ENCODE data around the gene IFNAR1.
A peak's percentile ranks its signal among the peaks of the same experiment; 100 is the strongest.
"Not testable (repeated sequence)": the region's sequence is repeated elsewhere in the genome, so short reads cannot be mapped to it uniquely, and the experiment has no call there.

IFNAR1 gene

DNA sequence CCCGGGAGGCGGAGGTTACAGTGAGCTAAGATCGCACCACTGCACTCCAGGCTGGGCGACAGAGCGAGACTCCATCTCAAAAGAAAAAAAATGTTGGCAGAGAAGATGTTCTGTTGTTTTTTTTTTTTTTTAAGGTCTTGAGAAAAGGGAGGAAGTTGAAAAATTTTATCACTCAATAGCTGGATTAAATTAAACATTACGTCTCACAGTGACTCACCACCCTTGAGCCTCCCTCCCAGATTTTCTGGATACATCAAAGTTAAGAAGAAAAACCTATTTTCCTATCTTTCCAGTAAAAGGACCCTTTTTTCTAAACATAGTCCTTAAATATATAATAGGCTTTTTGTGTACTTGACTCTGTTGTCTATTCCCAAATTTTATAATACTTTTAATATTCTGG, 35.5 kb downstream of the IFNAR1 start:
- ATAC-seq: peak; percentile 34
- TF ChIP-seq PPARA (CRISPR knock-in tag; IDR thresholded peaks at IDR 0.05; ENCODE audit: borderline replicate concordance) (no peak), ARNTL (CRISPR knock-in tag; IDR thresholded peaks at IDR 0.05; ENCODE audit: borderline replicate concordance, low read depth) (no peak), ISL1 (CRISPR knock-in tag; IDR thresholded peaks at IDR 0.05) (no peak), GLIS3 (CRISPR knock-in tag; IDR thresholded peaks at IDR 0.05) (no peak), ZFP3 (CRISPR knock-in tag; IDR thresholded peaks at IDR 0.05) (no peak), OSR1 (CRISPR knock-in tag; IDR thresholded peaks at IDR 0.05) (no peak), ESRRG (CRISPR knock-in tag; IDR thresholded peaks at IDR 0.05) (no peak), ZNF70 (CRISPR knock-in tag; IDR thresholded peaks at IDR 0.05) (no peak), SNAI2 (CRISPR knock-in tag; IDR thresholded peaks at IDR 0.05) (no peak), ZC3H10 (CRISPR knock-in tag; IDR thresholded peaks at IDR 0.05) (no peak), ZNF8 (CRISPR knock-in tag; IDR thresholded peaks at IDR 0.05) (no peak)
- TF ChIP-seq, protein P1, sequence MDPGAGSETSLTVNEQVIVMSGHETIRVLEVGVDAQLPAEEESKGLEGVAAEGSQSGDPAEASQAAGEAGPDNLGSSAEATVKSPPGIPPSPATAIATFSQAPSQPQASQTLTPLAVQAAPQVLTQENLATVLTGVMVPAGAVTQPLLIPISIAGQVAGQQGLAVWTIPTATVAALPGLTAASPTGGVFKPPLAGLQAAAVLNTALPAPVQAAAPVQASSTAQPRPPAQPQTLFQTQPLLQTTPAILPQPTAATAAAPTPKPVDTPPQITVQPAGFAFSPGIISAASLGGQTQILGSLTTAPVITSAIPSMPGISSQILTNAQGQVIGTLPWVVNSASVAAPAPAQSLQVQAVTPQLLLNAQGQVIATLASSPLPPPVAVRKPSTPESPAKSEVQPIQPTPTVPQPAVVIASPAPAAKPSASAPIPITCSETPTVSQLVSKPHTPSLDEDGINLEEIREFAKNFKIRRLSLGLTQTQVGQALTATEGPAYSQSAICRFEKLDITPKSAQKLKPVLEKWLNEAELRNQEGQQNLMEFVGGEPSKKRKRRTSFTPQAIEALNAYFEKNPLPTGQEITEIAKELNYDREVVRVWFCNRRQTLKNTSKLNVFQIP (CRISPR knock-in tag; IDR thresholded peaks at IDR 0.05; ENCODE audit: borderline replicate concordance, low read depth): no peak
- TF ChIP-seq, protein P2, sequence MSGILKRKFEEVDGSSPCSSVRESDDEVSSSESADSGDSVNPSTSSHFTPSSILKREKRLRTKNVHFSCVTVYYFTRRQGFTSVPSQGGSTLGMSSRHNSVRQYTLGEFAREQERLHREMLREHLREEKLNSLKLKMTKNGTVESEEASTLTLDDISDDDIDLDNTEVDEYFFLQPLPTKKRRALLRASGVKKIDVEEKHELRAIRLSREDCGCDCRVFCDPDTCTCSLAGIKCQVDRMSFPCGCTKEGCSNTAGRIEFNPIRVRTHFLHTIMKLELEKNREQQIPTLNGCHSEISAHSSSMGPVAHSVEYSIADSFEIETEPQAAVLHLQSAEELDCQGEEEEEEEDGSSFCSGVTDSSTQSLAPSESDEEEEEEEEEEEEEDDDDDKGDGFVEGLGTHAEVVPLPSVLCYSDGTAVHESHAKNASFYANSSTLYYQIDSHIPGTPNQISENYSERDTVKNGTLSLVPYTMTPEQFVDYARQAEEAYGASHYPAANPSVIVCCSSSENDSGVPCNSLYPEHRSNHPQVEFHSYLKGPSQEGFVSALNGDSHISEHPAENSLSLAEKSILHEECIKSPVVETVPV (CRISPR knock-in tag; IDR thresholded peaks at IDR 0.05): no peak

DNA sequence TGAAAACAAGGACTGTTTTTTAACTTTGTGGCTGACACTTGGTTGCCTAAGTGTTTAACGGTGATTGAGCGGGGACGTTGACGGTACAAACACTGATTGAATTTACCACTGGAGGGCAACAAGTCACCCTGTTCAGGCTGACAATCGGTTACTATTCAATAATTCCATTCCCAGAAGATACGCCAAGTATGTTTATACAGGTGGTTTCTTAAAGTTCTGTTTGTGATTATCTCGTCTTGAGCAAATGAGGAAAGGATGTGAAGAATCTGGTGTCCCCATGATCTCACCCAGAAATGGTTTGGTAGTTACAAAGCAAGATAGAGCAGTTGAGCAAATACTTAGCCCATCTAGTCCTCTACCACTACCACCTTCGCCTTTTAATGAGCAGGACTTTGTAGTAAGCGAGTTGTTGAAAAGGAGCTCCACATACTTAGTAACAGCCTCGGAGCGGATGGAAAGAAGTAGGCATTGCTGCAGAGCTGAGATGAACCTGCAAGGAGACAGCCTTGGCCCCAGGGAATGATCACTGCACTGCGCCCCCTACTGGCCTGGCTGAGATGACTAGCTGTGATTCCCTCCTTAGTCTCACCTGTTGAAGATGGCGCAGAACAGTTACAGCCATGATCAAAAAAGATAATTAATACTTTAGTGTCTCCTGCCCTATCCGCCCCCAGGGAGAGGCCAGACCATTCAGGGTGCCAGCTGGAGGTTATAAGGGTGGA, 36.3 kb downstream of the IFNAR1 start:
- ATAC-seq: peak; percentile 92
- TF ChIP-seq GLIS3 (CRISPR knock-in tag; IDR thresholded peaks at IDR 0.05): no peak
- TF ChIP-seq ISL1 (CRISPR knock-in tag; IDR thresholded peaks at IDR 0.05): 0 out of 2 replicates have a peak, but pooled peaks have one; percentile 20

DNA sequence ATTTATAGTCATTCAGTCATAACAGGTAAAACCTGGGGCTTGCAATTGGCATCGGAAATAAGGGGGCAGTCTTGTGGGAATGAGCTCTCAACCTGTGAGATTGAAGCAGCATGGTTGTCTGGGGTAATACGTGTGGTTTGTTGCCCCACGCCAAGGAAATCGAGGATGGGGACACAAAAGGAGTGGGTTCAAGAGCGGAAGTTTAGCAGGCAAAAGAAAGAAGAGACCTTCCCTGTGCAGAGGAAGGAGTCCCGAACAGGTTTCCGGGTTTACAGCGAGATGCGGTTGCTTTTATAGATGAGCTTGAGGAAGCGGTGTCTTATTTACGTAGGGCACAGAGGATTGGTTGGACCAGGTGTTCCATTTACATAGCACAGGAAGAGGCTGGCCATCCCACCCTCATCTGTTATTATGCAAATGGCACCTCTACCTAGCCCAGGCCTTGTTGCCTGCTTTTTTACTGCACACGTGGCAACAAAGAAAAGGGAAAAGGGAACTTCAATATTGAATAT, 37.3 kb downstream of the IFNAR1 start:
- ATAC-seq: no peak
- TF ChIP-seq, protein P1 (CRISPR knock-in tag; IDR thresholded peaks at IDR 0.05; ENCODE audit: borderline replicate concordance, low read depth): no peak
- TF ChIP-seq ZFP3 (CRISPR knock-in tag; IDR thresholded peaks at IDR 0.05): no peak
- TF ChIP-seq ZNF70 (CRISPR knock-in tag; IDR thresholded peaks at IDR 0.05): no peak
- no peak for TF ChIP-seq SNAI2 (CRISPR knock-in tag; IDR thresholded peaks at IDR 0.05)
- no peak for TF ChIP-seq TOX (CRISPR knock-in tag; IDR thresholded peaks at IDR 0.05; ENCODE audit: borderline replicate concordance)
- TF ChIP-seq, protein P3, sequence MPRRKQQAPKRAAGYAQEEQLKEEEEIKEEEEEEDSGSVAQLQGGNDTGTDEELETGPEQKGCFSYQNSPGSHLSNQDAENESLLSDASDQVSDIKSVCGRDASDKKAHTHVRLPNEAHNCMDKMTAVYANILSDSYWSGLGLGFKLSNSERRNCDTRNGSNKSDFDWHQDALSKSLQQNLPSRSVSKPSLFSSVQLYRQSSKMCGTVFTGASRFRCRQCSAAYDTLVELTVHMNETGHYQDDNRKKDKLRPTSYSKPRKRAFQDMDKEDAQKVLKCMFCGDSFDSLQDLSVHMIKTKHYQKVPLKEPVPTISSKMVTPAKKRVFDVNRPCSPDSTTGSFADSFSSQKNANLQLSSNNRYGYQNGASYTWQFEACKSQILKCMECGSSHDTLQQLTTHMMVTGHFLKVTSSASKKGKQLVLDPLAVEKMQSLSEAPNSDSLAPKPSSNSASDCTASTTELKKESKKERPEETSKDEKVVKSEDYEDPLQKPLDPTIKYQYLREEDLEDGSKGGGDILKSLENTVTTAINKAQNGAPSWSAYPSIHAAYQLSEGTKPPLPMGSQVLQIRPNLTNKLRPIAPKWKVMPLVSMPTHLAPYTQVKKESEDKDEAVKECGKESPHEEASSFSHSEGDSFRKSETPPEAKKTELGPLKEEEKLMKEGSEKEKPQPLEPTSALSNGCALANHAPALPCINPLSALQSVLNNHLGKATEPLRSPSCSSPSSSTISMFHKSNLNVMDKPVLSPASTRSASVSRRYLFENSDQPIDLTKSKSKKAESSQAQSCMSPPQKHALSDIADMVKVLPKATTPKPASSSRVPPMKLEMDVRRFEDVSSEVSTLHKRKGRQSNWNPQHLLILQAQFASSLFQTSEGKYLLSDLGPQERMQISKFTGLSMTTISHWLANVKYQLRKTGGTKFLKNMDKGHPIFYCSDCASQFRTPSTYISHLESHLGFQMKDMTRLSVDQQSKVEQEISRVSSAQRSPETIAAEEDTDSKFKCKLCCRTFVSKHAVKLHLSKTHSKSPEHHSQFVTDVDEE (CRISPR knock-in tag; IDR thresholded peaks at IDR 0.05): no peak
- TF ChIP-seq ZFP30 (CRISPR knock-in tag; IDR thresholded peaks at IDR 0.05): no peak
- no peak for TF ChIP-seq ARNTL (CRISPR knock-in tag; IDR thresholded peaks at IDR 0.05; ENCODE audit: borderline replicate concordance, low read depth)
- no peak for TF ChIP-seq ISL1 (CRISPR knock-in tag; IDR thresholded peaks at IDR 0.05)
- no peak for TF ChIP-seq ZNF565 (CRISPR knock-in tag; conservative IDR thresholded peaks at IDR 0.05; ENCODE audit: low read depth)
- TF ChIP-seq ESRRG (CRISPR knock-in tag; IDR thresholded peaks at IDR 0.05): no peak

DNA sequence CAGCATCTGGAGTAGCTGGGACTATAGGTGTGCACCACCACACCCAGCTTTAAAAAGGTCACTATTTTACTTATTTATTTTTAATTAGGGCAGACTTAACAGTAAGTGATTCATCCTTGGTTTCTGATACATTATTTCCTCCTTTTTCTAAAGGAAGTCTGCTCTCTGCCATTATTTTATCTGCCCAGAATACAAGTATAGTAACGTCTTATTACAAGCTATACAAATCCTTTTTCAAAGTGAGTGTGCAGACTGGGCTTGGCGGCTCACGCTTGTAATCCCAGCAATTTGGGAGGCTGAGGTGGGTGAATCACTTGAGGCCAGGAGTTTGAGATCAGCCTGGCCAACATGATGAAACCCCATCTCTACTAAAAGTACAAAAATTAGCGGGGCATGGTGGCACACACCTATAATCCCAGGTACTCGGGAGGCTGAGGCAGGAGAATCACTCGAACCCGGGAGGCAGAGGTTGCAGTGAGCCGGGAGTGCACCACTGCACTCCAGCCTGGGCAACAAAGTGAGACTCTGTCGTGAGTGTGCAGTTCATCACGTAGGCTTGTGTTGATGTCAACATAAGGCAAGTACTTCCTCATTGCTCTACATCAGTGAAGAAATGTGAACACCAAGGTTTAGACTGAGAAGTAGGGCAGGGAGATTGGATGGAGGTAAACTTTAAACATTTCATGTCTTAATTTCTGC, 39.3 kb downstream of the IFNAR1 start:
- ATAC-seq: not testable (repeated sequence)

Measured in SK-N-SH treated with all-trans-retinoic acid at 6 μM for 48 hours (cell line).